ENCODE measurements around the gene LNX1. TPM values are rescaled to one million over a fixed set of nuclear protein-coding genes. Genes with fewer than 3 reads are reported as not detected.
A peak's percentile ranks its signal among the peaks of the same experiment; 100 is the strongest.

LNX1 gene
- total and polyA plus RNA-seq, 9 of the 15 experiments (the other 6 are each of a cell fraction or from before 2014, with no cell fraction given): 0.40 to 3.6 (median 2.2) TPM

DNA sequence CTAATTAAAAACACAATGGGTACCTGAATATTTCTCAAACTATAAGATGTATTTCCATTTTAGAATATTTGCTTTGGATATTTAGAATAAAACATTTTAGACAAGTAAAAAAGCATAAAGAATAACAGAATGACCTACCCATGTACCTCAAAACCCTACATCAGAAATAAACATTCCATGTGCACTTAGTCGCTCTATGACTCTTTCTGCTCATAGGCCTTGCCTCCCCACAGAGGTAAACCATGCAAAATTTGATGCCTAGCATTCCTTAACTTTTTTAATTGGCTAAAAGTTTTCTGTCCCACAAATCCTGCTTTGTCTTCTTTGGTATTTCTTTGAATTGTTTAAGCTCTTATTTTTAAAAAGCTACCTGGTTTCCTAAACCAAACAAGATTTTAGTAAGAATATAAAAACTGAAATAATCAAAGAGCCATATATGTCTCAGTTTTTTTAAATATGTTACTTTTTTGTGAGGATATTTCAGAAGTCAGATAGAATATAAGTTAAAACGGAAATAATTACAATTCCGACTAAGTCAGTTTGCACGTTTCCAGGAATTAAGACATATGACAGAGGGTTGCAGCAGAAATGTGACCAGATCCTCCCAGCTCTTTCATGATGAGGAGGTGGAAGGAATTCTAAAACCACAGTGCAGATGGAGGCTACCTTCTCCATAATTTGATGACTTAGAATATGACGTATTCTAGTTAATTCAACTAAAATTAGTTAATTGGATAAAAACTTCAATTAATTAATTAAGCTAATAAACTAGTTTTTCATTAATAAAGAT lies 111.4 kb downstream of the LNX1 start (continued):
- TF ChIP-seq, protein P1, sequence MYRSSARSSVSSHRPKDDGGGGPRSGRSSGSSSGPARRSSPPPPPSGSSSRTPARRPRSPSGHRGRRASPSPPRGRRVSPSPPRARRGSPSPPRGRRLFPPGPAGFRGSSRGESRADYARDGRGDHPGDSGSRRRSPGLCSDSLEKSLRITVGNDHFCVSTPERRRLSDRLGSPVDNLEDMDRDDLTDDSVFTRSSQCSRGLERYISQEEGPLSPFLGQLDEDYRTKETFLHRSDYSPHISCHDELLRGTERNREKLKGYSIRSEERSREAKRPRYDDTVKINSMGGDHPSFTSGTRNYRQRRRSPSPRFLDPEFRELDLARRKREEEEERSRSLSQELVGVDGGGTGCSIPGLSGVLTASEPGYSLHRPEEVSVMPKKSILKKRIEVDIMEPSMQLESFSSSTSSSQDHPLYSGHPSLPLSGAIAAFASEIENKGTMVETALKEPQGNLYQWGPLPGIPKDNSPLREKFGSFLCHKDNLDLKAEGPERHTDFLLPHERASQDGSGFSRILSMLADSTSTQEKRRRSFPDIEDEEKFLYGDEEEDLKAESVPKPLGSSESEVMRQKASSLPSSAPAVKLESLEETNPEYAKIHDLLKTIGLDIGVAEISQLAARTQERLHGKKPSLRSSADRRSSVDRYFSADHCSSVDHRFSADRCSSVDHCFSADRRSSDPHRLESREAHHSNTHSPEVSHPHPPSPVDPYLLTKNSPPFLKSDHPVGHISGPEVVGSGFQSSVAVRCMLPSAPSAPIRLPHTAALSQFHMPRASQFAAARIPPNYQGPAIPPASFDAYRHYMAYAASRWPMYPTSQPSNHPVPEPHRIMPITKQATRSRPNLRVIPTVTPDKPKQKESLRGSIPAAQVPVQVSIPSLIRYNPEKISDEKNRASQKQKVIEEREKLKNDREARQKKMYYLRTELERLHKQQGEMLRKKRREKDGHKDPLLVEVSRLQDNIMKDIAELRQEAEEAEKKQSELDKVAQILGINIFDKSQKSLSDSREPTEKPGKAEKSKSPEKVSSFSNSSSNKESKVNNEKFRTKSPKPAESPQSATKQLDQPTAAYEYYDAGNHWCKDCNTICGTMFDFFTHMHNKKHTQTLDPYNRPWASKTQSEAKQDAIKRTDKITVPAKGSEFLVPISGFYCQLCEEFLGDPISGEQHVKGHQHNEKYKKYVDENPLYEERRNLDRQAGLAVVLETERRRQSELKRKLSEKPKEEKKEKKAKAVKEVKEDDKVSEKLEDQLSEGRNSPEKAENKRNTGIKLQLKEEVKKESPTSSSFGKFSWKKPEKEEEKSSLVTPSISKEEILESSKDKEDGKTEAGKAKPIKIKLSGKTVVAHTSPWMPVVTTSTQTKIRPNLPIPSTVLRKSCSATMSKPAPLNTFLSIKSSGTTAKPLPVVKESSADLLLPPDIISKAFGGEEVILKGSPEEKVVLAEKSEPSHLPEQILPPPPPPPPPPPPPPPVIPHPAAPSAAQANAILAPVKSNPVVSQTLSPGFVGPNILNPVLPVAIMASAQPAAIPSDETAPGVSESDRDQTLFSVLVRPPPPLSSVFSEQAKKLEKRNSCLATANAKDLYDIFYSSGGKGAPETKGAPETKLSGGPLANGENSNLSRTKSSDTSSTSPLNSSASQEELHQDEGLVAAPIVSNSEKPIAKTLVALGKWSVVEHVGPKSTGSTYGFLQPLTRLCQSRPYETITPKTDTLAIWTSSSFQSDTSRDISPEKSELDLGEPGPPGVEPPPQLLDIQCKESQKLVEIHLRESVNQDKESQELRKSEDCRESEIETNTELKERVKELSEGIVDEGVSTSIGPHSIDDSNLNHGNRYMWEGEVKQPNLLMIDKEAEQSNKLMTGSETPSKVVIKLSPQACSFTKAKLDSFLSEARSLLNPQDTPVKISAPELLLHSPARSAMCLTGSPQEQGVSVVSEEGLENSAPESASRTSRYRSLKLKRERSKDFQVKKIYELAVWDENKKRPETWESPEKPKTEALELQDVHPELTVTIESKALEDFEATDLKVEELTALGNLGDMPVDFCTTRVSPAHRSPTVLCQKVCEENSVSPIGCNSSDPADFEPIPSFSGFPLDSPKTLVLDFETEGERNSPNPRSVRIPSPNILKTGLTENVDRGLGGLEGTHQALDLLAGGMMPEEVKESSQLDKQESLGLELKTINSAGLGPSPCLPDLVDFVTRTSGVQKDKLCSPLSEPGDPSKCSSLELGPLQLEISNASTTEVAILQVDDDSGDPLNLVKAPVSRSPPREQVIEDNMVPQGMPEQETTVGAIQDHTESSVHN (IDR thresholded peaks at IDR 0.05; ENCODE audit: borderline replicate concordance in 1 of 2, low read depth in 1 of 2): no peak
- TF ChIP-seq DACH1 (IDR thresholded peaks at IDR 0.05; ENCODE audit: partially characterized antibody): peak; percentile 66
- peak; percentile 62; the same call in 1 of the 2 replicates for TF ChIP-seq POLR2H (tag; IDR thresholded peaks at IDR 0.05; ENCODE audit: low read depth)
- TF ChIP-seq, protein P2, sequence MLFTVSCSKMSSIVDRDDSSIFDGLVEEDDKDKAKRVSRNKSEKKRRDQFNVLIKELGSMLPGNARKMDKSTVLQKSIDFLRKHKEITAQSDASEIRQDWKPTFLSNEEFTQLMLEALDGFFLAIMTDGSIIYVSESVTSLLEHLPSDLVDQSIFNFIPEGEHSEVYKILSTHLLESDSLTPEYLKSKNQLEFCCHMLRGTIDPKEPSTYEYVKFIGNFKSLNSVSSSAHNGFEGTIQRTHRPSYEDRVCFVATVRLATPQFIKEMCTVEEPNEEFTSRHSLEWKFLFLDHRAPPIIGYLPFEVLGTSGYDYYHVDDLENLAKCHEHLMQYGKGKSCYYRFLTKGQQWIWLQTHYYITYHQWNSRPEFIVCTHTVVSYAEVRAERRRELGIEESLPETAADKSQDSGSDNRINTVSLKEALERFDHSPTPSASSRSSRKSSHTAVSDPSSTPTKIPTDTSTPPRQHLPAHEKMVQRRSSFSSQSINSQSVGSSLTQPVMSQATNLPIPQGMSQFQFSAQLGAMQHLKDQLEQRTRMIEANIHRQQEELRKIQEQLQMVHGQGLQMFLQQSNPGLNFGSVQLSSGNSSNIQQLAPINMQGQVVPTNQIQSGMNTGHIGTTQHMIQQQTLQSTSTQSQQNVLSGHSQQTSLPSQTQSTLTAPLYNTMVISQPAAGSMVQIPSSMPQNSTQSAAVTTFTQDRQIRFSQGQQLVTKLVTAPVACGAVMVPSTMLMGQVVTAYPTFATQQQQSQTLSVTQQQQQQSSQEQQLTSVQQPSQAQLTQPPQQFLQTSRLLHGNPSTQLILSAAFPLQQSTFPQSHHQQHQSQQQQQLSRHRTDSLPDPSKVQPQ (CRISPR knock-in tag; IDR thresholded peaks at IDR 0.05; ENCODE audit: borderline replicate concordance): no peak
- no peak for TF ChIP-seq KLF1 (tag; IDR thresholded peaks at IDR 0.05)
- no peak for TF ChIP-seq HNRNPUL1 (IDR thresholded peaks at IDR 0.05; ENCODE audit: low read length)
- TF ChIP-seq, protein P3, sequence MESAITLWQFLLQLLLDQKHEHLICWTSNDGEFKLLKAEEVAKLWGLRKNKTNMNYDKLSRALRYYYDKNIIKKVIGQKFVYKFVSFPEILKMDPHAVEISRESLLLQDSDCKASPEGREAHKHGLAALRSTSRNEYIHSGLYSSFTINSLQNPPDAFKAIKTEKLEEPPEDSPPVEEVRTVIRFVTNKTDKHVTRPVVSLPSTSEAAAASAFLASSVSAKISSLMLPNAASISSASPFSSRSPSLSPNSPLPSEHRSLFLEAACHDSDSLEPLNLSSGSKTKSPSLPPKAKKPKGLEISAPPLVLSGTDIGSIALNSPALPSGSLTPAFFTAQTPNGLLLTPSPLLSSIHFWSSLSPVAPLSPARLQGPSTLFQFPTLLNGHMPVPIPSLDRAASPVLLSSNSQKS (CRISPR knock-in tag; IDR thresholded peaks at IDR 0.05): no peak
- no peak for TF ChIP-seq RBM39 (optimal IDR thresholded peaks at IDR 0.05; ENCODE audit: low read depth, low read length)
- no peak for TF ChIP-seq BMI1 (IDR thresholded peaks at IDR 0.05; ENCODE audit: low read length)
- no peak for TF ChIP-seq MTA2 (IDR thresholded peaks at IDR 0.05; ENCODE audit: low read depth)
